Endometrial microvascular endothelial cells (primary cell): ENCODE data around the gene MED13. TPM values are rescaled to one million over a fixed set of nuclear protein-coding genes. Genes with fewer than 3 reads are reported as not detected.

Experiments
- total RNA-seq: library from RNA; depleted of rRNA; stranded (reverse); fragments of >200 nt; gene quantifications from one replicate; pipeline ENCODE4 v1.2.3, GENCODE V29; 2015; ENCODE audit errors: inconsistent ontology term

MED13 gene
- total RNA-seq, 1 donor from 2014 or later, result 21.6 TPM

Other genes with a start within 250 kb of the MED13 start
- gene BRIP1, start 201.8 kb downstream of the MED13 start, total RNA-seq, result 7.5 TPM
- 9.8 TPM for gene INTS2, start 137.3 kb downstream of the MED13 start, total RNA-seq